Stimulated activated naive CD4-positive, alpha-beta T cell treated with Interleukin-2 at 50 U/mL for 16 hours (primary cell): Measurements from ENCODE around the gene TEX10.
"Not testable (repeated sequence)": the region's sequence is repeated elsewhere in the genome, so short reads cannot be mapped to it uniquely, and the experiment has no call there.

Experiments used
- DNase-seq: peaks from one replicate; lab custom pipeline; 2025; lab: John Stamatoyannopoulos, UW

TEX10 gene

GRCh38 chr9:100346836-100347235, 5.9 kb downstream of the TEX10 start:
- no peak for DNase-seq

DNA sequence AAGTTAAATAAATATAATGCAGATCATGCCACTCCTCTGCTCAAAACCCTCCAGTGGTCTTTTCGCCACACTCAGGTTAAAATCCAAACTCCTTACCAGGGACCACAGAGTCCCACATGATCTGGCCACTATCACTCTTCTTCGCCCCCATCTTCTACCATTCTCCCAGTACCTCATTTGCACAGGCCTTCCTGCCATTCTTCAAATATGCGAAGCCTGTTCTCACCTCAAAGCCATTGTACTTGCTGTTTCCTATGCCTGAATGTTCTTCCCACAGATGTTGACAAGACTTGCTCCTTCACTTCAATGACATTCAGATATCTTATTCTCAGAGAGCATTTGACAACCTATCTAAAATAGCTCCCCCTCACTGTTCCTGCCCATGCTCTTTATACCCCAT, 10.9 kb downstream of the TEX10 start:
- no peak for DNase-seq

DNA sequence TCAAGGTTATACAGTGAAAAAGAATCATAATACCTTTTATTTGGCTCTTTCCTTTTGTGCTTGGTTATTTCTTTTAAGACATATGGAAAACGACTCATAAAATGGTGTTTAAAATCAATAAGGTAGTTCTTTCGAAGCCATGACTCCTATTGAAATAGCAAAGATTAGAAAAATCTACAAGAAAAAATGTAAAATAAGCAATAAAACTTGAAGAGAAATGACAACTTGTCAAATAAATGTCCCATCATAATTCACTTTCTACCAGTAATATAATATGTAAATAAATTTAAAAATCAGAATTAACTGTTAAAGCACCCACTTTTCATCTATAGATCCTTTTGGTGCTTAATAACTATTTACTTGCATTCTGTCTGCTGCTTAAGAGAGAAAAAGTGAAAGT, 12.5 kb downstream of the TEX10 start:
- DNase-seq: no peak

- DNase-seq: not testable (repeated sequence)
Measured at GRCh38 chr9:100338736-100339135, 14.0 kb downstream of the TEX10 start.

DNA sequence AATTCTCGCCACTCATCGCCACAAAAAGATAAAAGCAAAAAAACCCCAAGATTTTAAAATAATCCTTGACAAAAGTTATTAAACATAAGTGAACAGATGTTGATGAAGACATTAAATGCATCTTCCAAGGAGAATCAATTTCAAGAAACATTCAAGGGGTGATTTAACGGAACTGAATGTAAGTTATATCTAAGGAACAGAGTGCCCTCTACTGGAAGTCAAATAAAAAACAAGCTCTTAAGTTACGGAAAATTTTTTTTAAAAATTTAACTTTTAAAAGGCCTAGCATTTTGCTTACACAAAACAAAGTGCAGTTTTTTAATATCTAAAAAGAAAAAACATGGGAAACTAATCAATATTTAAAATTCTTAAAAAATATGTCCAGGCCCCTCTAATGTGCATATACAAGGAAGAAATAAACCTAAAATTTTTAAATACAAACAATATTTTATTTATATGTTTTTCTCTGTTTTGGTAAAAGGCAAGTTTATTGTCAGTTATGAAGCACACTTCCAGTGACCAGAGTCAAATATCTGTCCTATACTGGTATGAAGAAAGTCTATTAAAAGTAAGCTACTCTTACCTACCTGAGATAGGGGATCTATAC, 28.0 kb downstream of the TEX10 start:
- DNase-seq: no peak

DNA sequence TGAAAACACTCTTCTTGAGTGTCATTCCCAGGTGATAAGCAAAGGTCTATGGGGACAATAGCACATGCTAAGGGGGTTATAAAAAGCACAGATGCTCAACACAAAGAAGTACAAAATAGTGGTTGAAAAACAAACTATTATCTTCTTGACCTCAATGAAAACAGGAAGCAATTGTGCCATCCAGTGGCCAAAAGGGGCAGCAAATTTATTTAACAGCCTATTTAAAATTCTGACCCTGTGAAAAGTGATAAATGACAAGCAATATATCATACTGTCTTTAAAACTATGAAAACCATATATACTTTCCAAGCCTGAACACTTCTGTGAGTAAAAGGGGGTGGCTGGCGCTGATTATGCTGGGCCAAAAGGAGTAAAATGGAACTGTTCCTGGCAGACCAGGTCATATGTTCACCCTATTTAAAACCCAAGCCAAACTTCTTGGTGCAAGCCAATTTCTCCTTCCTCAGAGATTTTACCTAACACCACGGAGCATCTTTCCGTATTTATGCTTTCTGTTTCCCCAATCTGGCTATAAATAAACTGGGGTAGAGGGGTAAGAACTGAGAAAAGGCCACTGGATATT, 29.7 kb downstream of the TEX10 start:
- peak; percentile 3 for DNase-seq

DNA sequence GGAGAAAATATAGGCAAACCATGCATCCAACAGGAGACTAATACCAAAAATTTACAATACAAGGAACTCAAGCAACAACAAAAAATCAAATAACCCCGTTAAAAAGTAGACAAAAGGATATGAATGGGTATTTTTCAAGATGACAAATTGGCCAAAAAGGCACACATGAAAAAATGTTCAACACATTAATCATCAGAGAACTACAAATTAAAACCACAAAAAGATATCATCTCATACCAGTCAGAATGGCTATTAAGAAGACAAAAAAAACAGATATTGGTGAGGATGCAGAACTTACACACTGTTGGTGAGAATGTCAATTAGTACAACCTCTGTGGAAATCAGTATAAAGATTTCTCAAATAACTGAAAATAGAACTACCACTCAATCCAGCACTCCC, 35.0 kb downstream of the TEX10 start:
- DNase-seq: no peak

DNA sequence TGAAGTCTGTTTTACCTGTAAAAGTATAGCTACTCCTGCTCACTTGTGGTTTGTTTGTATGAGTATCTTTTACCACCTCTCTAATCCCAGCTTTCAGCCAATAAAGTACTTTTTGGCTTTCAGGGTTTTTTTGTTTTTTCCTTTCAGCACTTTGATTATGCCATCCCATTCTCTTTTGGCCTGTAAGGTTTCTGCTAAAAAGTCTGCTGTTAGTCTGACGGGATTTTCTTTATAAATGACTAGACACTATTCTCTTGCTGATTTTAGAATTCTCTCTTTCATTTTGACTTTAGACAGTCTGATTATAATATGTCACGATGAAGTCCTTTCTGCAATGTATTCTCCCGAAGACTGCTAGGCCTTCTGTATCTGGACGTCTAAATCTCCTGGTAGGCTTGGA, 37.2 kb downstream of the TEX10 start:
- DNase-seq: no peak

GRCh38 chr9:100309992-100310391, 42.8 kb downstream of the TEX10 start:
- no peak for DNase-seq

DNA sequence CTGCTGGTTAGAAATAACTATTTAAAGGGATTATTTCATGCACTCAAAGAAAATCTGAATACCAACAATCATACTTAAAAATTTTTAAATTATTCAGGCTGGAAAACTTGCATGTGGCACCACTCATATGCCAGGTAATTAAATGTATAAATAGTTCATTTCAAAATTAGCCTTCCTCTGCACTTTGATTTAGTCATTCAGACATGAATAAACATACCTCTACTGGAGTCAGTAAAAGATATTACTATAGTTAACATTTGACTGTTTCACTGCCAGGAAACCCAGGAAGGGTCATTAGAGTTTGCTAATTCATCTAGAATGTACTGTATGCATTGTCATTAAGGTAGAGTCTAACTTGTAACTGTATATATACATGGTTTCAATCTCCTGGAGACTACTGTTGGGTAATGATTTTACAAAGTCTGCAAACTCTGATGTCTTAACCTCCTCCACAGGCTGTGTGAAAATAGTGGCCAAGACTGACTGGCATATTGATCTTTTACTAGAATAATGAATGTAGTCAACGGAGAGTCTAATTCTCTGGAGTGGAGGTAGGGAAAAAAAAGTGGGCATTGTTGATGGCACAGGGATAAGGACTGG, 43.7 kb downstream of the TEX10 start:
- DNase-seq: no peak

DNA sequence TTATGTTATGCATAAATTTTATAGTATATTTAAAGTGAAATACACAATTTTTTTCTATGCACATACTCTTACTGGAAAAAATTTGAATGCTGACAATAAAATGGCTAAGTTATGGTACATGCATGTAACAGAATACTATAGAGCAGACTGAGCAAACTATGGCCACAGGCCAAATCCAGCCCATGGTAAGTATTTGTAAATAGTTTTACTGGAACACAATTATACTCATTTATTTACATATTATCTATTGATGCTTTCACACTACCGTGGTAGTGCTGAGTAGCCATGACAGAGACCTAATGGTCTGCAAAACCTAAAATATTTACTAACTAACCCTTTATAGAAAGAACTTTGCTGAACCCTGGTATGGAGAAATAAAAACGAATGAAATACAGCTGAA, 45.7 kb downstream of the TEX10 start:
- DNase-seq: no peak

DNA sequence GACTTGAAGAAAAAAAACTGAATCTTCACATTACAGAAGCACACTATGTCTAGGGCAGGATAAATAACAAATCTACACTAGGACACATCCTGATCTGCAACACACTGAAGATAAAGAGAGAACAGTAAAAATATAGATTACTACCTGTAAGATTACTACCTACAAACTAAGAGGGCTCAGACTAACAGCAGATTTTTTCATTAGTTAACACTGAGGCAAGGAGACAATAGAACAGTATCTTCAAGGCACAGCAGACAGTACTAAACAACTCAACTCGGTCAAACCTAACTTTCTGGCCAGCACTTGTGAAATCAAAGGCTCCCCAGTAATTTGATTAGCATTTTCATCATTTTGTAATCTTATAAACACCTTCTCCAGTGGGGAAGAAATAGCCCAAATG, 46.5 kb downstream of the TEX10 start:
- DNase-seq: no peak

- DNase-seq: no peak
Measured at GRCh38 chr9:100303747-100304146, 49.0 kb downstream of the TEX10 start.

- no peak for DNase-seq
Measured at GRCh38 chr9:100298378-100298777, 54.4 kb downstream of the TEX10 start.

DNA sequence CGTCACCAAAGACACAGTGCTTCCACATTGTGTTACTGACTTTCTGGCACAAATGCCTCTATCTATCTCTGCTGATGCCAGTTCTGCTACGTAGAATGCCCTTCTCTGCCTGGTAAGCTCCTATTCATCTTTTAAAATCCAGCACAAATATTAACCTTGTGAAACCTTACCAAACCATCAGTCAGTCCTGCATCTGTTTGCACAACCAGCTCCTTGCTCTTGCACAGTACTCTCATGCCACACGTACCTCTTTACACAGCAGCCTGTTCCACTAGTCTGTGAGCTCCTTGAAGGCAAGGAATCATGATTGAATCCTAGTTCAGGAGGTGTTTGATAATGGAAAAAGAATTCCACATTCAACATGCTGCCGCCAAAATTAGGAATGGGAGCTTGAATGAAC, 56.3 kb downstream of the TEX10 start:
- no peak for DNase-seq

GRCh38 chr9:100295240-100295639, 57.5 kb downstream of the TEX10 start:
- DNase-seq: no peak

- DNase-seq: no peak
Measured at GRCh38 chr9:100294806-100295205, 57.9 kb downstream of the TEX10 start.

DNA sequence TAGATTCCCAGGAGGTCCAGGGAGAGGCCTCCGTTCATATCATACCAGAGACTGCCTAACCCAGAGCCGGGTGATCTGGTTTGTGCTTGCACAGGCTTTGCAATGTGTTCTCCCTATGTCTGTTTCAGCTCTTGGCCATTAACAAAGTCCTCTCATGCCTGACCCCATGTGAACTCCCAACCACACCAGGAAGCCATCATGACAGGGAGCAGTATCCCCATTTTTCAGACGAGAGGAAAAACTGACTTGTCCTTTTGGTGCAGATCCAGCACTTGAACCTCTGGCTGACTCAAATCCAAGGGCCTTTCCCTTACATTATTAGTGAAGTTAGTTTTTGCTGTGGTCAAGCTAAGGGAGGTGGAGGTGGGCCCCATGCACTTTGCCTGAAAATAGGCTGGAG, 58.4 kb downstream of the TEX10 start:
- no peak for DNase-seq

GRCh38 chr9:100292414-100292813, 60.3 kb downstream of the TEX10 start:
- no peak for DNase-seq

GRCh38 chr9:100290714-100291113, 62.0 kb downstream of the TEX10 start:
- no peak for DNase-seq

DNA sequence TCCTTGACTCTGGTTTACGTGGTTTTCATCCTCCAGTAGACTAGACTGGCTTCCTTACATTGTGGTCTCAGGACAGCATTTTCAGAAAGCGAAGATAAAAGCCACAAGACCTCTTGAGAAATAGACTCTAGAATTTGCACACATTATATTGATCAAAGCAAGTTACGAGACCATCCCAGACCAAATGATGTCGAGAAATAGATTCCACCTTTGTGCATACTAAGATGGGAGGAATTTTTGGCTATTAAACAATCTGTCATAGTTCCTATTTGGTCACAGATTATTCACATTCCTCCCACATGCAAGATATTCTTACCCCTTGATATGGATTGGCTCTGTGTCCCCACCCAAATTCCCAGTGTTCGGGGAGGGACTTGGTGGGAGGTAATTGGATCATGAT, 65.6 kb downstream of the TEX10 start:
- no peak for DNase-seq

DNA sequence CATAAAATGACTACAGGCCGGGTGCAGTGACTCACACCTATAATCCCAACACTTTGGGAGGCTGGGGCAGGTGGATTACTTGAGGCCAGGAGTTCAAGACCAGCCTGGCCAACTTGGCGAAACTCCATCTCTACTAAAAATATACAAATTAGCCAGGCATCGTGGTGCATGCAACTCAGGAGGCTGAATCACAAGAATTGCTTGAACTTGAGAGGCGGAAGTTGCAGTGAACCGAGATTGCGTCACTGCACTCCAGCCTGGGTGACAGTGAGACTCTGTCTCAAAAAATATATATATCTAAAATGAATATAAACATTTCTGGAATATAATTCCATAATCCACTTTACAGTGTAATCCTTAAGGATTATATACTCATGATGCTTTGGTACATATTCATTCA, 66.5 kb downstream of the TEX10 start:
- no peak for DNase-seq

GRCh38 chr9:100285601-100286000, 67.1 kb downstream of the TEX10 start:
- DNase-seq: no peak

DNA sequence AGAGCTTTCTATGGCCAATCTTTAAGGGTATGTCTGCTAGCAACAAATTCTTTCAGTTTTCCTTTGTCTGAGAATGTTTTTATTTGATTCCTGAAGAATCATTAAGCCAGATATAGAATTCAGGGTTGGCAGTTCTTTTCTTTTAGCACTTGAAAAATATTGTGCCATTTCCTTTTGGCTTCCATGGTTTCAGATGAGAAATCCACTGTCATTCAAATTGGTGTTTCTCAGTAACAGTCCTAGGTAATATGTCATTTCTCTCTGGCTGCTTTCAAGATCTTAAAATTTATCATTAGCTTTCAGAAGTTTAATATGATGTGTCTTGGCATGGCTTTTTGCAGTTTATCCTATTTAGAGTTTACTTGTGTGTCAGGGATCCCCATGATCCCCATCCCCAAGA, 67.7 kb downstream of the TEX10 start:
- DNase-seq: no peak
